Common myeloid progenitor, CD34-positive (primary cell): ENCODE data around the gene TMEM221. TPM values are rescaled to one million over a fixed set of nuclear protein-coding genes. Genes with fewer than 3 reads are reported as not detected.

Experiments
- CTCF ChIA-PET: fragments of 350-600 bp; sonication (Branson Sonifier 250); formaldehyde crosslinking; loops from one replicate; lab custom pipeline; 2021; ENCODE audit warnings: antibody characterized with exemption; lab: Charles Lee
- POLR2A ChIA-PET: fragments of 350-600 bp; sonication (Branson Sonifier 250); formaldehyde crosslinking; loops from one replicate; lab custom pipeline; 2021; ENCODE audit warnings: antibody characterized with exemption; lab: Charles Lee
- DNase-seq, 3 donors: peaks; one replicate each; pipeline versions ENCODE4 v3.0.0 to v3.0.0-alpha.2; 2013
- H3K27ac ChIP-seq, 2 experiments: 1 replicate in 1 of 2; 2 replicates in 1 of 2; pipeline ENCODE4 v1.7.0; 2013; ENCODE audit warnings: inconsistent platforms in 2 of 2, low read length in 2 of 2, mild to moderate bottlenecking in 2 of 2, low read depth in 1 of 2, moderate library complexity in 1 of 2; ENCODE audit not compliant: severe bottlenecking in 2 of 2, insufficient read depth in 1 of 2, poor library complexity in 1 of 2
- H3K27me3 ChIP-seq, 5 experiments: replicated peaks in 2 of 5; 1 replicate in 3 of 5; 2 replicates in 2 of 5; pipeline versions ENCODE4 v1.6.1 to v1.7.0; 2013; ENCODE audit warnings: low read length in 4 of 5, mild to moderate bottlenecking in 2 of 5, moderate library complexity in 2 of 5, inconsistent platforms in 1 of 5; ENCODE audit not compliant: insufficient read depth in 5 of 5, control insufficient read depth in 4 of 5
- H3K36me3 ChIP-seq, 4 experiments: 1 replicate in 2 of 4; 2 replicates in 2 of 4; pipeline versions ENCODE4 v1.6.1 to v1.7.0; 2013; ENCODE audit warnings: low read length in 3 of 4, control low read depth in 1 of 4, mild to moderate bottlenecking in 1 of 4; ENCODE audit not compliant: control insufficient read depth in 4 of 4, insufficient read depth in 4 of 4
- H3K4me1 ChIP-seq, 4 experiments: 1 replicate in 3 of 4; 2 replicates in 1 of 4; pipeline versions ENCODE4 v1.6.1 to v1.7.1; 2013; ENCODE audit warnings: low read length in 3 of 4, mild to moderate bottlenecking in 3 of 4, control low read depth in 1 of 4, inconsistent platforms in 1 of 4, moderate library complexity in 1 of 4; ENCODE audit not compliant: control insufficient read depth in 4 of 4, insufficient read depth in 4 of 4; ENCODE audit errors: control extremely low read depth in 1 of 4
- H3K4me3 ChIP-seq, 7 experiments: 1 replicate in 4 of 7; 2 replicates in 3 of 7; pipeline versions ENCODE4 v1.5.1 to v1.7.0; 2013; ENCODE audit warnings: mild to moderate bottlenecking in 7 of 7, low read length in 6 of 7, moderate library complexity in 6 of 7, inconsistent platforms in 2 of 7, low read depth in 2 of 7, control low read depth in 1 of 7; ENCODE audit not compliant: insufficient read depth in 4 of 7, control insufficient read depth in 1 of 7; ENCODE audit errors: extremely low read depth in 1 of 7
- H3K9me3 ChIP-seq, 5 experiments: 1 replicate in 4 of 5; 2 replicates in 1 of 5; pipeline versions ENCODE4 v1.6.1 to v1.7.1; 2013; ENCODE audit warnings: low read length in 4 of 5, mild to moderate bottlenecking in 2 of 5, inconsistent platforms in 1 of 5, low read depth in 1 of 5, moderate library complexity in 1 of 5; ENCODE audit not compliant: control insufficient read depth in 4 of 5, insufficient read depth in 2 of 5; ENCODE audit errors: control extremely low read depth in 1 of 5
- WGBS: methylation state at CpG from one replicate; pipeline ENCODE4 v1.1.5; 2013; ENCODE audit not compliant: insufficient coverage; 5-methylcytosine and 5-hydroxymethylcytosine counted together
- polyA plus RNA-seq: library from polyadenylated mRNA; unstranded; fragments of 120-200 nt; gene quantifications from one replicate; pipeline ENCODE4 v1.2.1, GENCODE V29; 2013

TMEM221 gene
- polyA plus RNA-seq, result 0.73 TPM

DNA sequence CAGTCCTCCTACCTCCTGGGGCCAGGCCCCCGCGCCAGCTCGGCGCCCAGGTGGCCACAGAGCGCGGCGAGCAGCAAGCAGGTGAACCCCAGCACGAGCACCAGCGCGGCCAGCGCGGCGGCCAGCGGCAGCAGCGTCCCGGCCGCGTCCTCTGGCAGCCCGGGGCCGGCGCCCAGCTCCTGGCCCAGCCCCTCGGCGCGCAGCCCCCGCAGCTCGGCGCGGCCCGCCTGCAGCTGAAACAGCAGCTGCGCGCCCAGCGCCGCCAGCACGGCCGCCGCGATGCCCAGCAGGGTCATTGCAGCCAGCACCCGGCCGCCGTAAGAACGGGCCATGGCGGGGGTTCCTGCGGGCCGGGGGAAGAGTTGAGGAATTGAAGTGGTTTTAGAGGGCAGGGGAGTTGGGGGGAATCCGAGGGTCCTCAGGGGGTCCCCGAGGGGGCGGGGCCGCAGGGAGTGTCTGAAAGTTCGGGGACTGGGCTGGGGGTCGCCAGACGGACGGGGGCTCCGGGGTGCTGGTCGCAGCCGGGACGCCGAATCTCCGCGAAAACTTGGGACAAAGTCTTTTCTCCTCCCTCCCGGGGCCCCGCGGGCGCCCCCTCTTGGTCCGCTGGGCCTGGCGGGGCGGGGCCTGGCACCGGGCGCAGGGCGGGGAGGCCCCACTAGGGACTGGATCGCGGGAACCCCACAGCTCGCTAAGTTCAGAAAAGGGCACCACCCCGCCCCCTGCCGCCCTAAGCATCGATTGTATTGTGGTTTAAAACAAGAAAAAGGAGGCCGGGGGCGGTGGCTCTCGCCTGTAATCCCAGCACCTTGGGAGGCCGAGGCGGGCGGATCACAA, at the start of gene TMEM221:
TSS of gene TMEM221 (minus strand) at position 538 of the 837 bp plus-strand sequence. CDS start at position 332, 206 bp downstream.
- no peak within 1 kb of the TSS for H3K27ac ChIP-seq
- WGBS, result 1% methylated on average over 70 of the region's 81 CpGs
- peak within 1 kb of the TSS; percentile 11 to 71 (median 48) for H3K4me3 ChIP-seq
- ChIA-PET CTCF (interaction anchor here (0.7 to 2.0 kb wide), 9 partner anchors 11 to 112 kb away, joined by 3 to 8 read pairs (median 4); partner anchors contain the start of genes MVB12A and NXNL1), POLR2A (interaction anchor here (0.6 kb wide), 1 partner anchor 15 kb away, joined by 3 read pairs; no protein-coding TSS in a partner anchor)
- H3K9me3 ChIP-seq, result peaks cover 0 to 2% (median 0%) of the 10 kb centered on the region in 5 experiments
- H3K36me3 ChIP-seq, result no peaks in the 10 kb centered on the region
- peaks cover 0 to 33% (median 18%) of the 10 kb centered on the region in 4 experiments for H3K4me1 ChIP-seq
- DNase-seq, result peak; percentile 62 to 76 (median 75)
- peaks cover 0 to 3% (median 0%) of the 10 kb centered on the region in 5 experiments for H3K27me3 ChIP-seq

- H3K27me3 ChIP-seq, result no peaks in the 10 kb centered on the region
- POLR2A ChIA-PET, result no interaction called here
- H3K9me3 ChIP-seq, result no peaks in the 10 kb centered on the region
- CTCF ChIA-PET, result interaction anchor here (0.8 to 3.8 kb wide), 20 partner anchors 10 to 358 kb away, joined by 3 to 27 read pairs (median 6); partner anchors contain the start of genes PGLS and SLC27A1
- H3K4me3 ChIP-seq, result no peak overlapping the region
- H3K4me1 ChIP-seq, result peaks cover 0 to 28% (median 25%) of the 10 kb centered on the region in 4 experiments
- H3K27ac ChIP-seq, result no peak overlapping the region
- peaks cover 0 to 15% (median 8%) of the 10 kb centered on the region in 4 experiments for H3K36me3 ChIP-seq
- WGBS, result 93% methylated on average over 39 of the region's 41 CpGs
- DNase-seq, result no peak
Measured at GRCh38 chr19:17497149-17497798, 48.8 kb upstream of the TMEM221 start.

GRCh38 chr19:17496337-17496997, 48.0 kb upstream of the TMEM221 start:
- DNase-seq, result peak; percentile 89 to 95 (median 92)
- Histone ChIP-seq H3K4me1 (peaks cover 0 to 28% (median 25%) of the 10 kb centered on the region in 4 experiments), H3K36me3 (peaks cover 0 to 15% (median 8%) of the 10 kb centered on the region in 4 experiments), H3K27me3 (no peaks in the 10 kb centered on the region), H3K4me3 (peak overlapping the region in 3 of 7 experiments; percentile 19 to 62 (median 56)), H3K27ac (no peak overlapping the region), H3K9me3 (no peaks in the 10 kb centered on the region)
- ChIA-PET POLR2A (interaction anchor here (0.5 to 1.1 kb wide), 4 partner anchors 14 to 197 kb away, joined by 3 to 7 read pairs (median 4); partner anchors contain the start of gene PGLS), CTCF (interaction anchor here (0.7 to 3.8 kb wide), 32 partner anchors 9 to 359 kb away, joined by 3 to 27 read pairs (median 4); partner anchors contain the start of genes NXNL1, PGLS and SLC27A1)
- WGBS, result 10% methylated on average over 13 of the region's 14 CpGs

DNA sequence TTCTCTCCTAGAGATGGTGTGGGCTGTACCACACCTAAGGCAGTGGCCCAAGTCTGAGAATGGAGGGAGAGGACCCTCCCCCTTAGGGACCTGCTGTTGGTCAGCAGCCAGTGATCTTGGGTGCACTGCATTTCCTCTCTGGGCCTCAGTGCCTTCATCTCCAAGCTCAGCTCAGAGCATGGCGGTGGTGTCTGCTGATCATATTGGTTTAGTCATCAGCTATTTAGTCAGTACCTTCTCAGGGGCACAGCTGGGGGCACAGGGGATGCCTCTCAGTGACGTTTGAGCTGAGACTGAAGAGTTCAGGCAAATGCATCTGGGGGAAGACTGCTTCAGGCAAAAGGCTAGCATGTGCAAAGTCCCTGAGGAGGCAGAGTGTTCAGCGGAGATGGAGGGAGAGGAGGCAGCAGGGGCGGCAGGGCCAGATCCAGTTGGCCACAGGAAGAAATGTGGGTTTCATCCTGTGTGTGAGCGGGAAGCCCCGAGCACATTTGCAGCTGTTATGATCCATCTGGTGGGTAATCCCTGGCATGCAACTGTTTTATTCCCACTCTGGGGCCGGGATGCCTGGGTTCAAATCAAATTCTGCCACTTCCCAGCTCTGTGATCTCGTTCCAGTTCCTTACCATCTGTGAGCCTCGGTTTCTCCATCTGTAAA, 47.3 kb upstream of the TMEM221 start:
- WGBS, result 66% methylated on average over 9 of the region's 9 CpGs

GRCh38 chr19:17491287-17491686, 42.8 kb upstream of the TMEM221 start:
- ChIA-PET POLR2A (no interaction called here), CTCF (no interaction called here)
- Histone ChIP-seq H3K27ac (no peak overlapping the region), H3K4me1 (peaks cover 2 to 27% (median 24%) of the 10 kb centered on the region in 4 experiments), H3K9me3 (no peaks in the 10 kb centered on the region), H3K36me3 (no peaks in the 10 kb centered on the region), H3K4me3 (no peak overlapping the region), H3K27me3 (no peaks in the 10 kb centered on the region)
- DNase-seq, result no peak
- 100% methylated on average over 1 of the region's 5 CpGs for WGBS

More for the DNA sequence above, 47.3 kb upstream of the TMEM221 start:
- H3K27ac ChIP-seq, result no peak overlapping the region
- no peak for DNase-seq
- ChIA-PET POLR2A (interaction anchor here (0.5 to 1.1 kb wide), 4 partner anchors 15 to 198 kb away, joined by 3 to 7 read pairs (median 4); partner anchors contain the start of gene PGLS), CTCF (interaction anchor here (0.6 to 3.8 kb wide), 28 partner anchors 8 to 113 kb away, joined by 3 to 27 read pairs (median 4); partner anchors contain the start of genes NXNL1, PGLS and SLC27A1)
- no peaks in the 10 kb centered on the region for H3K9me3 ChIP-seq
- H3K27me3 ChIP-seq, result no peaks in the 10 kb centered on the region
- H3K4me1 ChIP-seq, result peaks cover 0 to 28% (median 25%) of the 10 kb centered on the region in 4 experiments
- H3K36me3 ChIP-seq, result peaks cover 0 to 9% (median 4%) of the 10 kb centered on the region in 4 experiments
- H3K4me3 ChIP-seq, result no peak overlapping the region

DNA sequence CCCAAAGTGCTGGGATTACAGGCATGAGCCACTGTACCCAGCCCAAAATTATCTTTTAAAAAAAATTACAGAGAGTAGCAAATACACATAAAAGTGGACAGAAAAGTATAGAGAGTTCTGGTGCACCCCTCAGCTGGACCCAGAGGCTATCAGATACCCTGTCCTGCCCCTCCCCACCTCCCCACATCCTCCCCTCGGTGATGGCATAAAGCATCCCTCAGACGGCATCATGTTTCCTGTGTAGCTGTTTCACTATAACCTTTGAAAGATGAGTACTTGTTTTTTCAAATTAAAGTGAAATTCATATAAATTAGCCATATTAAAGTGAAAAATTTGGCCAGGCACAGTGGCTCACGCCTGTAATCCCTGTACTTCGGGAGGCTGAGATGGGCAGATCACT, 41.9 kb upstream of the TMEM221 start:
- 86% methylated on average over 1 of the region's 4 CpGs for WGBS
- ChIA-PET CTCF (interaction anchor here (0.7 to 1.7 kb wide), 3 partner anchors 18 to 85 kb away, joined by 3 to 4 read pairs (median 3); partner anchors contain the start of gene BST2), POLR2A (no interaction called here)
- no peak overlapping the region for H3K4me3 ChIP-seq
- no peak overlapping the region for H3K27ac ChIP-seq
- no peaks in the 10 kb centered on the region for H3K9me3 ChIP-seq
- no peaks in the 10 kb centered on the region for H3K36me3 ChIP-seq
- DNase-seq, result peak in 2 of 3 donors; percentile 56
- H3K27me3 ChIP-seq, result no peaks in the 10 kb centered on the region
- peaks cover 2 to 22% (median 20%) of the 10 kb centered on the region in 4 experiments for H3K4me1 ChIP-seq
